GM21619 (cell line): ENCODE results near the gene KRTAP4-8.
"Not testable (repeated sequence)": the region's sequence is repeated elsewhere in the genome, so short reads cannot be mapped to it uniquely, and the experiment has no call there.

Experiments
- ATAC-seq: cut with Tn5 transposase; IDR thresholded peaks from one replicate; pipeline ENCODE4 v1.9.1; 2021; ENCODE audit not compliant: unreplicated experiment

The KRTAP4-8 gene

GRCh38 chr17:41108728-41109386 is 10.9 kb upstream of the KRTAP4-8 start:
- not testable (repeated sequence) for ATAC-seq

DNA sequence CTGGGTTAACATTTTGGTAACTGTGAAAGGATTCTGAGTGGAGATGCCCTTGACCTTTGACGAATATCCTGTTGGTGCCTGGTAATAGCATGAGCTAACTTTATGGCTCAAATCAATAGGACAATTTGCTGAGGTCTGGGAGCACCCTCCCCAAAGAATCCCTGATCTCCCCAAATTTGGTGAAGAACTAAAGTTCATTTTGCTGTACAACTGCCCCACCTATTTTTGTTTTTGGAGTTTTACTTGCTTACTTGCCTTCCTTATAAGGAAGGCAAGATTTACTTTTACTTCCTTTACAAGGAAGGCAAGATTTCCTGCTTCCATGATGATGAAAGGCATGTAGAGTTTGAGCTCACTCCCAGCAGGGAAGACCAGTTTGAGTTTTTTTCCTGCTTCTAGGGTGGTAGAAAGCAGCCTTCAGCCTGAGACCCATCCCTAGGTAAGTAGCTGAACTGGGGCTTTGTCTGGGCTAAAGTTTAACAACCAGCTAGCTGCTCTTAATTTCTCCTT is 10.1 kb upstream of the KRTAP4-8 start:
- no peak for ATAC-seq

DNA sequence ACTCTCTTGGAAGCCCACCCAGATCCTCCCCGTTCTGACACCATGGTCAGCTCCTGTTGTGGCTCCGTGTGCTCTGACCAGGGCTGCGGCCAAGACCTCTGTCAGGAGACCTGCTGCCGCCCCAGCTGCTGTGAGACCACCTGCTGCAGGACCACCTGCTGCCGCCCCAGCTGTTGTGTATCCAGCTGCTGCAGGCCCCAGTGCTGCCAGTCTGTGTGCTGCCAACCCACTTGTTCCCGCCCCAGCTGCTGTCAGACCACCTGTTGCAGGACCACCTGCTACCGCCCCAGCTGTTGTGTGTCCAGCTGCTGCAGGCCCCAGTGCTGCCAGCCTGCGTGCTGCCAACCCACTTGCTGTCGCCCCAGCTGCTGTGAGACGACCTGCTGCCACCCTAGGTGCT is 7.4 kb upstream of the KRTAP4-8 start, which contains the start of gene KRTAP4-9:
KRTAP4-9 (plus strand) TSS at position 43 of the 400 bp plus-strand sequence; CDS start at position 43, 0 bp downstream.
- ATAC-seq, result not testable (repeated sequence)

DNA sequence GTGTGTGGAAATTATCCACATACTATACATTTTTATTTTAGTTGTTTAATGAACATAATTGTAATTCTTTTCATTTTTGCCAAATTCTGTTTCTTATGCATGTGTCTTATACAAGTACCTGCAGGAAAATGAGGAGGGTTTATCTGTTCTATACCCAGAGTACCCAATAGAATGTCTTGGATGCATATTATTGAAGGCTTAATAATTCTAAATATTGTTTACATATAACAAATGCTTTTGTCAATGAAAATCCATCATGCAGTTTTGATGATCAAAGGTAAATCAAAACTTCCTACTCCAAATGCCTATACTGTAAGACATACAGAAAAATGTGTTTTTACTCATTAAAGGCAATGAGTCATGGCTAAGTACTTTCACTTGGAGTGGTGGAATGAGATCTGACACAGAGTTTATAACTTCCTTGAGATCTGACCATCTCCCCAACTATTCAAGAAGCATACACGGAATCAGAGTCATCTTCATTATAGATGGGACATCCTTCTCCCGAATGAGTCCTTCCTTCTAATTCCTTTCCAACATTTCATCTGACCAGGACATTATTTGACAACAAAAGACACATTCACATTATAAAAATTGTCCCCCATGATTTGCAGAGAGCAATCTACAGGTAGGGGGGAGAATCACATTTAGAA is 6.6 kb upstream of the KRTAP4-8 start:
- not testable (repeated sequence) for ATAC-seq

DNA sequence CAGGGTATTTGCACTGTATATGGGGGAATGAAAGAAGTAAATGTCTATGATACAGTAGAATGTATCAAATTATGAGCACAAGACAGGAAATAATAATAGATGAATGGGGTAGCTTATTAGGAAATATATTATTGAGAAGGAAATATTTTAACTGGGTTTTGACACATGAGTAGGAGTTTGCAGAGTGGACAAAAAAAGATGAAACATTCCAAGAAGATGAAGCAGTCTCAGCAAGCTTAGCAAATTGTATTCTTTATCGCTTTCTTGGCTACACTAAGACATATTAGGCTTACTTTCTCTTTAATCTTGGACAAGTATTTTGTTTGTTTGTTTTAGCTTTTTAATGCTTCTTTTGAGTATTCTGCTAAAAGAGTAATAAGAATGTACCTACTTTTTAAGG is 6.0 kb upstream of the KRTAP4-8 start:
- ATAC-seq, result no peak

- ATAC-seq, result no peak
Observed at GRCh38 chr17:41101586-41102259, 3.8 kb upstream of the KRTAP4-8 start, which contains the start of gene KRTAP4-16. KRTAP4-16 (minus strand) TSS chr17:41102209; CDS start chr17:41102209, 0 bp downstream.

- not testable (repeated sequence) for ATAC-seq
Observed at GRCh38 chr17:41099682-41100480, 1.9 kb upstream of the KRTAP4-8 start.

GRCh38 chr17:41098481-41098880 is 539 bp upstream of the KRTAP4-8 start:
- ATAC-seq, result no peak

- ATAC-seq, result no peak
Observed at GRCh38 chr17:41096055-41096454, 1.9 kb downstream of the KRTAP4-8 start.

DNA sequence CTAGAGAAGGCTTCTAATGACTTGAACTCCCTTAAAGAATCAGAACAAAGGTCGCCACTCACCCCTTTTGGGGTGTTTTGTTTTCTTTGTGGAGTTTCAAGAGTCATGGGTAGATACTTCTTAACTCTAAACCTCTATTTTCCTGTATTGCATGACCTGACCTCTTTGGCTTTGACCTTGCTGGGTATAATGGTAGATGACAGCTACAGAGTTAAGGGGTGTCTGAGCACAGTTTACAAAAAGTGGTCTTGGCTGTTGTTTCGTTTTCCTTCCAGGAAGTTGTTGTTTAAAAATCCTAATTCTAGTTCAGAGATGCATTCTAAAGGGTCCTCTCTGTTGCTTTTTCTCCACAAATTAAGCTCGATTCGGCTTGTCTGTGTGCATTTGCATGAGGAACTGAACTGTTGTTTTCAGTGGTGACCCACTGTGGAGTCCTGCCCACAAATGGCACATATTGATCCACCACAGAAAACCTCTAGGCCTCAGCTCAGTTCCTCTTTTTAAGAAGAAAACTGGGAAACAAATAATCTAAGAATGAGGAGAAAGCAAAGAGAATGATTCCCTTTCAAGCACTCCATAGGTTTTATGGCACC is 9.1 kb downstream of the KRTAP4-8 start:
- ATAC-seq, result not testable (repeated sequence)

GRCh38 chr17:41084100-41084856 is 13.7 kb downstream of the KRTAP4-8 start, which contains the start of gene KRTAP4-7:
KRTAP4-7 (plus strand) TSS chr17:41084150; CDS start chr17:41084207, 57 bp downstream.
- ATAC-seq, result not testable (repeated sequence)

DNA sequence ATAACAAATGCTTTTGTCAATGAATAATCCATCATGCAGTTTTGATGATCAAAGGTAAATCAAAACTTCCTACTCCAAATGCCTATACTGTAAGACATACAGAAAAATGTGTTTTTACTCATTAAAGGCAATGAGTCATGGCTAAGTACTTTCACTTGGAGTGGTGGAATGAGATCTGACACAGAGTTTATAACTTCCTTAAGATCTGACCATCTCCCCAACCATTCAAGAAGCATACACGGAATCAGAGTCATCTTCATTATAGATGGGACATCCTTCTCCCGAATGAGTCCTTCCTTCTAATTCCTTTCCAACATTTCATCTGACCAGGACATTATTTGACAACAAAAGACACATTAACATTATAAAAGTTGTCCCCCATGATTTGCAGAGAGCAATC is 14.5 kb downstream of the KRTAP4-8 start:
- not testable (repeated sequence) for ATAC-seq

- no peak for ATAC-seq
Observed at GRCh38 chr17:41082626-41083025, 15.3 kb downstream of the KRTAP4-8 start.

- ATAC-seq, result no peak
Observed at GRCh38 chr17:41076788-41077187, 21.2 kb downstream of the KRTAP4-8 start.

GRCh38 chr17:41073676-41074075 is 24.3 kb downstream of the KRTAP4-8 start:
- no peak for ATAC-seq

GRCh38 chr17:41071606-41072360 is 26.2 kb downstream of the KRTAP4-8 start:
- ATAC-seq, result no peak

DNA sequence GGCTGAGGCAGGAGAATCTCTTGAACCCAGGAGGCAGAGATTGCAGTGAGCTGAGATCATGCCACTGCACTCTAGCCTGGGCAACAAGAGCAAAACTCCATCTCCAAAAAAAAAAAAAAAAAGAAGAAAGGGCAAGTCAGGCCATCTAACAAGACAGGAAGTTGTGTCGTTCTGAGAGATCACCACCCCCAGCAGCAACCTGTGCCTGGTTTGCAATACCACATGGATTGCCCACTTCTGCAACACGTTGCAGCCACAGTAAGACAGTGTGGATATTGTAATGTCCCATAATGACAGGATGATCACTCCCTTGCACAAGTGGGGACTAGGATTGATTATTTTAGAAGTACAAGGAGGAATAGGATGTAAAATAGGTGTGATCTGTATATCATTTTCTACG is 28.9 kb downstream of the KRTAP4-8 start:
- ATAC-seq, result no peak

DNA sequence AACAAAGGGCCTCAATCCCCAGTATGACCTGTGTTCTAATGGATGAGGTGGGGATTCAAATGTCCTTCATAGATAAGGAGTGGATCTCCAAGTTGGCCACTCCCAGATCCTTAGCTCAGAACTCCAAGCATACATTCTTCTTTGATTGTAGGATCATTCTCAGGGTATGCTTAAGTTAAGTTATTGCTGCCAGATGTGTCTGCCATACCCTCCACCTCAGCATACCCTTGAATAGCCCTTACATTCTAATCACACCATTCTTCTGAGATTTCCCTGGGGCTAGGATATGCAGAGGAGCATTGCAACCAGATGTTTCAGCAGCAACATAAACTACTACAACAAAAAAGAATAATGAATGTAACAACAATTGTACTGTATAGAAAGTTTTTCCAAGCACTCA is 30.7 kb downstream of the KRTAP4-8 start:
- ATAC-seq, result no peak
